Left kidney (tissue), 2 donors: Measurements from ENCODE around the gene RTN1. TPM values are rescaled to one million over a fixed set of nuclear protein-coding genes. Genes with fewer than 3 reads are reported as not detected.

Source experiments
- DNase-seq: peaks from one replicate; pipeline ENCODE4 v3.0.0-alpha.2; 2013
- polyA plus RNA-seq: library from polyadenylated mRNA; unstranded; fragments of 120-200 nt; gene quantifications from one replicate; pipeline ENCODE4 v1.2.1, GENCODE V29; 2013; ENCODE audit not compliant: insufficient read length

The RTN1 gene
- polyA plus RNA-seq, 1 donor, result 3.9 TPM

- DNase-seq, result no peak
Observed at GRCh38 chr14:59564366-59564765, 306.2 kb downstream of the RTN1 start.

- no peak for DNase-seq
Observed at GRCh38 chr14:59547310-59547709, 323.3 kb downstream of the RTN1 start.

Other genes with a start within 250 kb of the RTN1 start
- gene LRRC9, start 49.4 kb upstream of the RTN1 start, polyA plus RNA-seq, result 3.8 TPM
- 120 TPM for gene PCNX4, start 221.1 kb upstream of the RTN1 start, polyA plus RNA-seq